ENCODE data around the gene DNAJC10. TPM values are rescaled to one million over a fixed set of nuclear protein-coding genes. Genes with fewer than 3 reads are reported as not detected.

Gene DNAJC10, protein sequence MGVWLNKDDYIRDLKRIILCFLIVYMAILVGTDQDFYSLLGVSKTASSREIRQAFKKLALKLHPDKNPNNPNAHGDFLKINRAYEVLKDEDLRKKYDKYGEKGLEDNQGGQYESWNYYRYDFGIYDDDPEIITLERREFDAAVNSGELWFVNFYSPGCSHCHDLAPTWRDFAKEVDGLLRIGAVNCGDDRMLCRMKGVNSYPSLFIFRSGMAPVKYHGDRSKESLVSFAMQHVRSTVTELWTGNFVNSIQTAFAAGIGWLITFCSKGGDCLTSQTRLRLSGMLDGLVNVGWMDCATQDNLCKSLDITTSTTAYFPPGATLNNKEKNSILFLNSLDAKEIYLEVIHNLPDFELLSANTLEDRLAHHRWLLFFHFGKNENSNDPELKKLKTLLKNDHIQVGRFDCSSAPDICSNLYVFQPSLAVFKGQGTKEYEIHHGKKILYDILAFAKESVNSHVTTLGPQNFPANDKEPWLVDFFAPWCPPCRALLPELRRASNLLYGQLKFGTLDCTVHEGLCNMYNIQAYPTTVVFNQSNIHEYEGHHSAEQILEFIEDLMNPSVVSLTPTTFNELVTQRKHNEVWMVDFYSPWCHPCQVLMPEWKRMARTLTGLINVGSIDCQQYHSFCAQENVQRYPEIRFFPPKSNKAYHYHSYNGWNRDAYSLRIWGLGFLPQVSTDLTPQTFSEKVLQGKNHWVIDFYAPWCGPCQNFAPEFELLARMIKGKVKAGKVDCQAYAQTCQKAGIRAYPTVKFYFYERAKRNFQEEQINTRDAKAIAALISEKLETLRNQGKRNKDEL
- 119 and 132 TPM in 2 replicates for total RNA-seq

DNA sequence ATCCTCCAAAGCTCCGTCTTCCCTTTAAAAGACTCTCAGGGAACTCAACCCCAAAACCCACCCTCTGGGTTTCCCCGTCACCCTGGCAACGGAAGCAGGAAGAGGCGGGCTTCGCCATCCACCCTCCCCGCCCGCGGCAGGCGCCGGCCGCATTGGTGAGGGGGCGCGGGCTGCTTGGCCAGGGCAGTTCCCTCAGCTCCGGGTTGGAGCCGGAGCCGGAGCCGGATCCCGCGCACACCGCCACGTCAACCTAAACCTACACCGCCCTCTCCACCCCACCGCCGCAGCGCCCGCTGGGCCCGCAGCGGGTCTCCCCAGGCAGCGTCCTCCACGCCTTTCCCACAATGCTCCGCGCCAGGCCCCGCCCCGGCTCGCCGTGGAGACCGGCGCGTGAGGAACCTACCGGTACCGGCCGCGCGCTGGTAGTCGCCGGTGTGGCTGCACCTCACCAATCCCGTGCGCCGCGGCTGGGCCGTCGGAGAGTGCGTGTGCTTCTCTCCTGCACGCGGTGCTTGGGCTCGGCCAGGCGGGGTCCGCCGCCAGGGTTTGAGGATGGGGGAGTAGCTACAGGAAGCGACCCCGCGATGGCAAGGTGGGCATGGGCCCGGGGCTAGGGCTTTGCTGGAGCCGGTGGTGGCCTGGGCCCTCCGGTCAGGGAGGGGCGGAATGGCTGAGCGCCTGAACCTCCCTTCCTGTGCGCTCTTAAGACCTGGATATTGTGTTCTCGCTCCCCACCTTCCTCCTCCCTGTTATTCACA, at the start of gene DNAJC10:
DNAJC10 (plus strand) TSS at position 366 of the 758 bp plus-strand sequence. CDS start 1,830 bp downstream, outside the sequence.
- peak; percentile 78 for ATAC-seq (ENCODE audit: low read depth)
- Mint-ChIP-seq H3K4me3 (no peak within 1 kb of the TSS), H3K36me3 (ENCODE audit: low read depth) (peaks cover 15% of the 10 kb centered on the region), H3K27me3 (no peaks in the 10 kb centered on the region), H3K9me3 (no peaks in the 10 kb centered on the region), H3K4me1 (peaks cover 12% of the 10 kb centered on the region), H3K27ac (no peak within 1 kb of the TSS)
- POLR2A ChIA-PET: interaction anchor here (0.6 to 2.6 kb wide), 16 partner anchors 9 to 1735 kb away, joined by 3 to 12 read pairs (median 4); partner anchors contain the start of genes NUP35 and UBE2E3
- peak; percentile 94 for DNase-seq
- CTCF ChIA-PET: interaction anchor here (1.2 to 2.5 kb wide), 5 partner anchors 11 to 50 kb away, joined by 3 to 16 read pairs (median 5); no protein-coding TSS in a partner anchor
- TF ChIP-seq, protein P1, sequence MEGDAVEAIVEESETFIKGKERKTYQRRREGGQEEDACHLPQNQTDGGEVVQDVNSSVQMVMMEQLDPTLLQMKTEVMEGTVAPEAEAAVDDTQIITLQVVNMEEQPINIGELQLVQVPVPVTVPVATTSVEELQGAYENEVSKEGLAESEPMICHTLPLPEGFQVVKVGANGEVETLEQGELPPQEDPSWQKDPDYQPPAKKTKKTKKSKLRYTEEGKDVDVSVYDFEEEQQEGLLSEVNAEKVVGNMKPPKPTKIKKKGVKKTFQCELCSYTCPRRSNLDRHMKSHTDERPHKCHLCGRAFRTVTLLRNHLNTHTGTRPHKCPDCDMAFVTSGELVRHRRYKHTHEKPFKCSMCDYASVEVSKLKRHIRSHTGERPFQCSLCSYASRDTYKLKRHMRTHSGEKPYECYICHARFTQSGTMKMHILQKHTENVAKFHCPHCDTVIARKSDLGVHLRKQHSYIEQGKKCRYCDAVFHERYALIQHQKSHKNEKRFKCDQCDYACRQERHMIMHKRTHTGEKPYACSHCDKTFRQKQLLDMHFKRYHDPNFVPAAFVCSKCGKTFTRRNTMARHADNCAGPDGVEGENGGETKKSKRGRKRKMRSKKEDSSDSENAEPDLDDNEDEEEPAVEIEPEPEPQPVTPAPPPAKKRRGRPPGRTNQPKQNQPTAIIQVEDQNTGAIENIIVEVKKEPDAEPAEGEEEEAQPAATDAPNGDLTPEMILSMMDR (IDR thresholded peaks at IDR 0.05): no peak
- intact Hi-C loops (cut with micrococcal nuclease): loop anchor here (1.0 to 5.0 kb wide), 9 partner anchors 49 to 1739 kb away; partner anchors contain the start of genes DUSP19, ITGA4 and NUP35

- Mint-ChIP-seq H3K27ac (no peak overlapping the region), H3K4me1 (peaks cover 7% of the 10 kb centered on the region), H3K4me3 (no peak overlapping the region), H3K27me3 (no peaks in the 10 kb centered on the region), H3K9me3 (no peaks in the 10 kb centered on the region), H3K36me3 (ENCODE audit: low read depth) (no peaks in the 10 kb centered on the region)
- CTCF ChIA-PET: interaction anchor here (0.7 to 2.8 kb wide), 19 partner anchors 12 to 313 kb away, joined by 3 to 33 read pairs (median 4); no protein-coding TSS in a partner anchor
- TF ChIP-seq, protein P1 (IDR thresholded peaks at IDR 0.05): no peak
- POLR2A ChIA-PET: interaction anchor here (1.2 to 1.4 kb wide), 3 partner anchors 49 to 53 kb away, joined by 4 to 12 read pairs (median 6); partner anchors contain the start of gene DNAJC10
- intact Hi-C loops (cut with micrococcal nuclease): loop anchor here (1.0 kb wide), 2 partner anchors 49 to 314 kb away; no protein-coding TSS in a partner anchor
- ATAC-seq (ENCODE audit: low read depth): peak; percentile 52
- DNase-seq: no peak
Measured at GRCh38 chr2:182666674-182667314, 49.3 kb upstream of the DNAJC10 start.

GRCh38 chr2:182667315-182667695, 48.8 kb upstream of the DNAJC10 start:
- Mint-ChIP-seq H3K4me3 (no peak overlapping the region), H3K27me3 (no peaks in the 10 kb centered on the region), H3K27ac (peak overlapping the region; percentile 20), H3K9me3 (no peaks in the 10 kb centered on the region), H3K4me1 (peaks cover 7% of the 10 kb centered on the region), H3K36me3 (ENCODE audit: low read depth) (no peaks in the 10 kb centered on the region)
- ATAC-seq (ENCODE audit: low read depth): no peak
- DNase-seq: no peak
- ChIA-PET CTCF (interaction anchor here (0.7 to 2.8 kb wide), 13 partner anchors 13 to 313 kb away, joined by 3 to 33 read pairs (median 4); no protein-coding TSS in a partner anchor), POLR2A (interaction anchor here (1.2 to 1.4 kb wide), 3 partner anchors 48 to 52 kb away, joined by 4 to 12 read pairs (median 6); partner anchors contain the start of gene DNAJC10)
- intact Hi-C loops (cut with micrococcal nuclease): loop anchor here (1.0 kb wide), 2 partner anchors 48 to 313 kb away; no protein-coding TSS in a partner anchor
- TF ChIP-seq, protein P1 (IDR thresholded peaks at IDR 0.05): no peak

GRCh38 chr2:182668671-182669070, 47.4 kb upstream of the DNAJC10 start:
- DNase-seq: no peak
- TF ChIP-seq, protein P1 (IDR thresholded peaks at IDR 0.05): no peak
- ATAC-seq (ENCODE audit: low read depth): no peak
- H3K9me3 Mint-ChIP-seq: no peaks in the 10 kb centered on the region
- no peak overlapping the region for H3K27ac Mint-ChIP-seq
- CTCF ChIA-PET: interaction anchor here (1.7 to 2.6 kb wide), 2 partner anchors 46 to 311 kb away, joined by 5 to 11 read pairs; partner anchors contain the start of gene DNAJC10
- peaks cover 7% of the 10 kb centered on the region for H3K4me1 Mint-ChIP-seq
- no peaks in the 10 kb centered on the region for H3K36me3 Mint-ChIP-seq (ENCODE audit: low read depth)
- intact Hi-C loops (cut with micrococcal nuclease): no loop called here
- H3K27me3 Mint-ChIP-seq: no peaks in the 10 kb centered on the region
- no peak overlapping the region for H3K4me3 Mint-ChIP-seq
- POLR2A ChIA-PET: interaction anchor here (1.0 kb wide), 1 partner anchor 47 kb away, joined by 3 read pairs; no protein-coding TSS in a partner anchor
